SU-DHL-6 (cell line): ENCODE measurements around the gene TBCA.

Experiments used
- H2AFZ ChIP-seq: fragments of 200-600 bp; sonication (generic); 2 replicates; pipeline ENCODE4 v1.6.1; 2014; ENCODE audit warnings: low read depth, mild to moderate bottlenecking, moderate library complexity, mixed read lengths, antibody characterized with exemption, low read length; ENCODE audit not compliant: severe bottlenecking
- H3F3A ChIP-seq: fragments of 200-600 bp; shearing (Covaris generic); 2 replicates; pipeline ENCODE4 v1.6.0; 2016; ENCODE audit warnings: antibody characterized with exemption, mild to moderate bottlenecking; ENCODE audit not compliant: insufficient read depth
- H3K27ac ChIP-seq: fragments of 200-600 bp; sonication (generic); 2 replicates; pipeline ENCODE4 v1.5.1; 2016; ENCODE audit warnings: low read depth, mild to moderate bottlenecking, low read length, moderate library complexity, mixed read lengths
- H3K27me3 ChIP-seq: fragments of 200-600 bp; sonication (generic), shearing (Covaris generic); 2 replicates; pipeline ENCODE4 v1.6.0; 2014; ENCODE audit warnings: mild to moderate bottlenecking, low read length
- H3K36me3 ChIP-seq: fragments of 200-600 bp; sonication (generic); 2 replicates; pipeline ENCODE4 v1.6.1; 2014; ENCODE audit warnings: mild to moderate bottlenecking, low read length, mixed read lengths
- H3K4me2 ChIP-seq: fragments of 300-600, 200-600 bp; shearing (Covaris generic), sonication (generic); 2 replicates; pipeline ENCODE4 v1.6.0; 2014; ENCODE audit warnings: low read length, low read depth, mild to moderate bottlenecking; ENCODE audit not compliant: poor library complexity, severe bottlenecking
- H3K4me3 ChIP-seq: fragments of 200-600 bp; sonication (generic); 2 replicates; pipeline ENCODE4 v1.5.1; 2014; ENCODE audit warnings: antibody characterized with exemption, low read length, mild to moderate bottlenecking, mixed read lengths; ENCODE audit not compliant: insufficient read depth, poor library complexity, severe bottlenecking
- H3K79me2 ChIP-seq: fragments of 200-600 bp; sonication (generic); 2 replicates; pipeline ENCODE4 v1.6.1; 2014; ENCODE audit warnings: mild to moderate bottlenecking, low read length, moderate library complexity; ENCODE audit not compliant: insufficient read depth
- H3K9ac ChIP-seq: fragments of 200-600 bp; sonication (generic); 2 replicates; pipeline ENCODE4 v1.7.0; 2014; ENCODE audit warnings: mild to moderate bottlenecking, low read length
- H3K9me2 ChIP-seq: fragments of 200-600 bp; sonication (generic); replicated peaks from 2 replicates; pipeline ENCODE4 v1.6.1; 2014; ENCODE audit warnings: low read length; ENCODE audit not compliant: insufficient read depth
- H3K9me3 ChIP-seq: fragments of 200-600 bp; sonication (generic); 2 replicates; pipeline ENCODE4 v1.6.1; 2014; ENCODE audit warnings: low read length, mixed read lengths; ENCODE audit not compliant: insufficient read depth
- H4K20me1 ChIP-seq: fragments of 200-600 bp; sonication (generic); 2 replicates; pipeline ENCODE4 v1.6.1; 2014; ENCODE audit warnings: low read depth, mild to moderate bottlenecking, antibody characterized with exemption, low read length, moderate library complexity, mixed read lengths
- CTCF ChIP-seq: fragments of 200-600 bp; sonication (generic); IDR thresholded peaks from one replicate; pipeline ENCODE4 v1.5.1; 2017; ENCODE audit warnings: antibody characterized with exemption, mild to moderate bottlenecking, low read length, moderate library complexity; ENCODE audit not compliant: insufficient read depth, poor library complexity, severe bottlenecking
- EZH2phosphoT487 ChIP-seq: fragments of 200-600 bp; sonication (generic), shearing (Covaris generic); conservative IDR thresholded peaks from 2 replicates; pipeline ENCODE4 v1.6.1; 2018; ENCODE audit warnings: mild to moderate bottlenecking, antibody characterized with exemption, low read length, moderate library complexity, mixed read lengths

Gene TBCA

DNA sequence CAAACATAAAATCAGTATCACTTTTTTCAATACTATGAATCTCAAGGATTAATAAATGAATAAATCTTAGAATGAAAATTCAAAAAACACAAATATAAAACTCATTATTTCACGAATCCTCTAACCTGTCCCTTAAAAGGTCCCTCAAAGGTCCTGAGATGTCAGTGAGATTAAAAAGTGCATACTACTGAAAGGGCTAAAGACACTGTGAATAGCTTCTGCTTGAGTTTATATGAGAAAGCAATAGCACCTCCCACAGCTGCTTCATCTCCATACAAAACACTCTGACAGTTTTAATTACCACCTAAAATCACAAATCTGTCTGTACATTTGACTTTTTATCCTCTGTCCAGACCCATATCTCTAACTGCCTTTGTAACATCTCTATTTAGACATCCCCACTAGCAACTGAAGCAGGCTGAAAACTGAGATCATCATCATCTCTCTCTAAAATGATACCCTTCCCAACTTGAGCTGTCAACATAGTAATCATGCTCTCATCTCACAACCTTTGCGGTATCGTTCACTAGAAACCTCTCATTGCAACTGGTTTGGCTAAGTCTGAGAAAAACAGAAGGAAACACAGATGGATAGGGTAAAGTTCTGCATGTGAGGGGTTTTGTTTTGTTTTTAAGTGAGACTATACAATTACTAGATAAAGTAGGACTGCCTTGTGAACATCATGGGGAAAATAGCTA, 56.3 kb downstream of the TBCA start:
- TF ChIP-seq EZH2phosphoT487 (no peak), CTCF (no peak)
- Histone ChIP-seq H3K27ac (no peak overlapping the region), H4K20me1 (peaks cover 8% of the 10 kb centered on the region), H3K79me2 (peaks cover 90% of the 10 kb centered on the region), H3F3A (peaks cover 8% of the 10 kb centered on the region), H3K9ac (no peak overlapping the region), H3K9me3 (no peaks in the 10 kb centered on the region), H3K36me3 (0 out of 2 replicates have a peak, but pooled peaks cover 3% of the 10 kb centered on the region), H3K4me2 (no peak overlapping the region), H3K27me3 (no peaks in the 10 kb centered on the region), H2AFZ (no peak overlapping the region), H3K4me3 (no peak overlapping the region), H3K9me2 (no peaks in the 10 kb centered on the region)

DNA sequence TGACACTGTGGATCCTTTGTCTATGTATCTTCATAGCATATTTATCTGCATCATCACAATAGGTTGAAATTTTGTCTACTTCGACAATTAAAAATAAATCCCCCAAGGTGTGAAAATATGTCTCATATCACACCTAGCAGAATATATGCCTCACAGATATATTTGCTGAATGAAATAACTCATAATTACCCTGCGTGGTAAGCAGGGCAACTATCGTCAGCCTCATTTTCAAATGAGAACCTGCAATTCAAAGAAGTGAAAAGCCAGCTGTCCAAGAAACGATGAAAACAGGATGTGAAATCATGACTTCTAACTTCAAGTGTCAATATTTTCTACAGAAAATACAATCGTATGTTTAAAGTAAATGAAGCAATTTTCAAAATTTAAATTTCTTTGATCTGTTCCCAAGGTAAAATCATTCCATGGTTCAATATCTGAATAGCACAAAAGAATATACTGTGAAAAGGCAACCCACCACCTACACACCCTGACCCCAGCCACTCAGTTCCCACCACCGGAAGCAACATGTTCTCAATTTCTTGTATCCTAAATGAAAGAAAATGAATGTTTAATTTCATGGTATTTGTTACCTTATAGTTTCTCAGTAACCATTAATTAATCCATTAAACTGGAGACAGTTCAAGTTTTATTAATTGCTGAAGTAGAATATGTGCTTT, 57.1 kb downstream of the TBCA start:
- no peak overlapping the region for H2AFZ ChIP-seq
- 0 out of 2 replicates have a peak, but pooled peaks cover 3% of the 10 kb centered on the region for H3K36me3 ChIP-seq
- H3K79me2 ChIP-seq = peaks cover 89% of the 10 kb centered on the region
- no peaks in the 10 kb centered on the region for H3K9me3 ChIP-seq
- H3K9me2 ChIP-seq = no peaks in the 10 kb centered on the region
- no peaks in the 10 kb centered on the region for H3K27me3 ChIP-seq
- TF ChIP-seq CTCF (no peak), EZH2phosphoT487 (no peak)
- peaks cover 8% of the 10 kb centered on the region for H4K20me1 ChIP-seq
- no peak overlapping the region for H3K27ac ChIP-seq
- no peak overlapping the region for H3K9ac ChIP-seq
- H3F3A ChIP-seq = peaks cover 8% of the 10 kb centered on the region
- H3K4me3 ChIP-seq = no peak overlapping the region
- no peak overlapping the region for H3K4me2 ChIP-seq

- Histone ChIP-seq H3K27ac (no peak overlapping the region), H3K9me3 (no peaks in the 10 kb centered on the region)
These were observed 66.0 kb downstream of the TBCA start for GRCh38 chr5:77709993-77710685.

More at GRCh38 chr5:77709993-77710685, 66.0 kb downstream of the TBCA start:
- no peak overlapping the region for H2AFZ ChIP-seq
- TF ChIP-seq EZH2phosphoT487 (no peak), CTCF (no peak)
- H3K4me3 ChIP-seq = no peak overlapping the region
- 0 out of 2 replicates have a peak, but pooled peaks cover 2% of the 10 kb centered on the region for H3F3A ChIP-seq
- H3K36me3 ChIP-seq = peaks cover 18% of the 10 kb centered on the region
- H4K20me1 ChIP-seq = peaks cover 14% of the 10 kb centered on the region; the same call in 1 of the 2 replicates
- no peaks in the 10 kb centered on the region for H3K9me2 ChIP-seq
- H3K4me2 ChIP-seq = no peak overlapping the region
- no peak overlapping the region for H3K9ac ChIP-seq
- H3K79me2 ChIP-seq = peaks cover 52% of the 10 kb centered on the region
- H3K27me3 ChIP-seq = no peaks in the 10 kb centered on the region
